GM08714 (cell line): ENCODE results near the gene EFNA2.

Experiments used
- H3K4me3 ChIP-seq: fragments of 200-500 bp; sonication (Bioruptor generic); 2 replicates; pipeline ENCODE4 v1.5.1; 2014; ENCODE audit warnings: mild to moderate bottlenecking, low read length, inconsistent platforms
- ZNF274 ChIP-seq: IDR thresholded peaks from 2 replicates; pipeline ENCODE4 v1.6.1; 2012; ENCODE audit warnings: mild to moderate bottlenecking, low read depth, low read length

Gene EFNA2

DNA sequence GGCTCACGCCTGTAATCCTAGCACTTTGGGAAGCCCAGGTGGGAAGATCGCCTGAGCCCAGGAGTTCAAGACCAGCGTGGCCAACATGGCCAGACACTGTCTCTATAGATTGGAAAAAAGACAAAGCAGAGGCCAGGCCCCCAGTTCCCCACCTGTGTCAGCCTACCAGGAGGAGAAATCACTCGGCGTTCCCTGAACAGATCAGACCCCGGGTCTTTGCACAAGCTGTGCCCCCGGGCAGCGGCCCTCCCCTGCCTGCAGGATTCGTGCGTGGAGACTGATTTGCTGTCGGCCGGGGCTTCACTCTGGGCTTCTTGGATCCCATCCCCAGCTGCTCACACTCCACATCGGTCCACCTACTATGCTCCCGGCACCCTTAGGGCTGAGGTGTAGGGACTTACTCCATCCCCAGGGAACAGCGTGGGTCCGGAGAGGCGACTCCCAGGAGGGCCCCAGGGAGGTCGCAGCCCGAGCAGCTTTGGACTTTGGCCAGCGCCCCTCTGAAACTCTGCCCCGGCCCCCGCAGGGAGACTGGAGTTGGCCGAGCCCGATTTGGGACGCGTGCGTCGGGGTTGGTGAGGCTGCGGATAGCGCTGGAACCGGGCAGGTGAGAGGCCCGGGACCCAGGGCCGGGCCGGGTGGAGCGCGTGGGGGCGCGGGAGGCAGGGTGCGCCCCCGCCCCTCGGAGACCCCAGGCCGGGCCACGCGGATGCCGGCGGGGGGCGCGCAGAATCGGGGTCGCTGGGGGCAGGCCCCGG lies 515 bp upstream of the EFNA2 start:
- H3K4me3 ChIP-seq = no peak overlapping the region
- TF ChIP-seq ZNF274 = no peak

DNA sequence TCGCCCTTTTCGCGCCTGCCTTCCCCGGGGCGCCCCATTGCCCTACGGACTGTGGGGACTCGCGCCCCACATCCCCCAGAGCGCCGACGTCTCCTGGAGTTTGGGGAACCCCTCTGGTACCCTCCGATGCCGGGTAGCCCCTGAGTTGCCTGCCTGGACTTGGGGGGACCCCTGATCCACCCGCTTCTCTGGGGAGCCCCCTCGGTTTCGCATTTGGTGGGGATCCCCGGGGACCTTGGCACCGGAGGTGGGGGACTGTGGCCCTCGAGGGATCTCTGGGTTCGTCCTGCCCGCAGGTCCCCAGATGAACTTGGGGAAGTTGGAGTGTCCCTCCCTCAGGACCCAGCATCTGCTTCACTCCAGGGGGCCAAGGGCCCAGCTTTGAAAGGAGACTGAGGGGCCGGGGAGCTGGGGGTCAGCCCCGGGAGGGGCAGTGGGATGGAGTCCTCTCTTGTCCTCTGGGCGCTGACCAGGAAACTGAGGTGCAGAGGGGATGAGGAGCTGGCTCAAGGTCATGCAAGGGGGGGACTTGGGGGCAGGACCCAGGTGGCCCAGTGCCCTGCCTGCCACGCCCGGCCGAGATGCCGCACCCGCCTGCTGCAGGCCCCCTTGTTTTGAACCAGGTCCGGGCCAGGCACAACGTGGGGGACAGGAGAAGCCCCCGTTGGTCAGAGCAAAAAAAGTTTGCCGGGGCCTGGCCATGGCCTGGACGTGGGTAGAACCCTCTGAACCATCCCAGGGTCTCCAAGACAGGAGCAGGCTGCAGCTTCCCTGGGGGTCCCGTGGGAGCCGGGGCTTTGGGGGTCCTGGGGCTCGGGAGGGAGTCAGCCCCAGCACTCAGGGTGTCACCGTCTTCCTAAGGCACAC lies 1.0 kb downstream of the EFNA2 start:
- H3K4me3 ChIP-seq = no peak overlapping the region
- no peak for TF ChIP-seq ZNF274

DNA sequence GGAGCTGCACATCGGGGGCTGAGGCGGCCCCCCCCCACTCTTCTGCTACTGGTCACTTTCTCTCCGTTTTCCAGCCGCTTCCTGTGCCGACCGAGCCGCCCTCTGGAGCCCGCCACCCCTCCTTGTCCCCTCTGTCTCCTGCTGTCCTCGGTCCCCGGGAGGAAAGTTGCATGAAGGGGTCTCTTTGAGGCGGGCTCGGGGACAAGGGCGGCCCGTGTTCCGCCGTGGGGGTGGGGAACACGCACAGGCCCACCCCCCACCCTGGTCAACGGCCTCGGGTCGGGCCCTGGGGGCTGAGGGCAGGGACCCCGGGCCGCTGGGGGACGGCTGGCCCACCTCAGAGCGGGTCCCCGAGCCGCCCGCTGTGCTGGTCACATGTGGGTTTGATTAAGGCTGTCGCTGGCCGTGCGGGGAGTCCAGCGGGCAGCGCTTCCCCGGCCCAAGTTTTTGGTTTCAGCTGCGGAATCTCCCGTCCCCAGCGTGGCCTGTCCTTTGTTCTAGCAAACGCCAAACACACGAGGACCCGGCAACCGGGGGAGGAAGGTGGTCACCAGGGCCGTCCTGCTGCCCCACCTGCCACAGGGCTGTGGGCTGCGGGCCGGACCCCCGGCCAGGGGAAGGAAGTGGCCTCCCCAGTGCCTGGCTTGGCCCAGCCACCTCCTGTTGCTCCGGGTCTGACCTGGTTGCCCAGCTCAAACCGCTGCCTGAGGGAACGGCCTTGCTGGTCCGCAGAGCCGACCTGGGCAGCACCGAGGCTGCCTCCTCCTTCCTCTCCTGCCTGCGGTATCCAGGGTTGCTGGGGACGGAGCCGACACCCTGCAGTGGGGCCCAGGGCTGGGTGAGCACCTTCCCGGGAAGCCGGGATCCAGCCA lies 1.9 kb downstream of the EFNA2 start:
- H3K4me3 ChIP-seq = no peak overlapping the region
- no peak for TF ChIP-seq ZNF274

DNA sequence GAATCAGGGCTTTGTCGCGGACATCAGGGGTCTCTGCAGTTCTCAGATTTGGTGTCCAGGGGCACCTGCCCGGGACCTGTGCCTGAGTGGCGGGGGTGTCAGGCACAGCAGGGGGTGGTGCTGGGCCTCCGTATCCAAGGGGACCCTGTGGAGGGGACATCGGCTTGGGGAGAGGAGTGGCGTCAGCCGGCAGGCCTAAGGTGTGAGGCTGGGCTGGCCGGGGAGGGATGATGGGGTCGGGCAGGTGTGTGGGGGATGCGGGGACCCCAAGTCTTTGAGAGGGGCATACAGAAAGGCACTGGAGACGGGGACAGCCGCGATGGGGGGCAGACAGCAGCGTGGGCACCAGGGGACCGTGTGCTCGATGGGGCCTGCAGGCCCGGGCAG lies 2.5 kb downstream of the EFNA2 start:
- TF ChIP-seq ZNF274 = no peak
- no peak overlapping the region for H3K4me3 ChIP-seq

DNA sequence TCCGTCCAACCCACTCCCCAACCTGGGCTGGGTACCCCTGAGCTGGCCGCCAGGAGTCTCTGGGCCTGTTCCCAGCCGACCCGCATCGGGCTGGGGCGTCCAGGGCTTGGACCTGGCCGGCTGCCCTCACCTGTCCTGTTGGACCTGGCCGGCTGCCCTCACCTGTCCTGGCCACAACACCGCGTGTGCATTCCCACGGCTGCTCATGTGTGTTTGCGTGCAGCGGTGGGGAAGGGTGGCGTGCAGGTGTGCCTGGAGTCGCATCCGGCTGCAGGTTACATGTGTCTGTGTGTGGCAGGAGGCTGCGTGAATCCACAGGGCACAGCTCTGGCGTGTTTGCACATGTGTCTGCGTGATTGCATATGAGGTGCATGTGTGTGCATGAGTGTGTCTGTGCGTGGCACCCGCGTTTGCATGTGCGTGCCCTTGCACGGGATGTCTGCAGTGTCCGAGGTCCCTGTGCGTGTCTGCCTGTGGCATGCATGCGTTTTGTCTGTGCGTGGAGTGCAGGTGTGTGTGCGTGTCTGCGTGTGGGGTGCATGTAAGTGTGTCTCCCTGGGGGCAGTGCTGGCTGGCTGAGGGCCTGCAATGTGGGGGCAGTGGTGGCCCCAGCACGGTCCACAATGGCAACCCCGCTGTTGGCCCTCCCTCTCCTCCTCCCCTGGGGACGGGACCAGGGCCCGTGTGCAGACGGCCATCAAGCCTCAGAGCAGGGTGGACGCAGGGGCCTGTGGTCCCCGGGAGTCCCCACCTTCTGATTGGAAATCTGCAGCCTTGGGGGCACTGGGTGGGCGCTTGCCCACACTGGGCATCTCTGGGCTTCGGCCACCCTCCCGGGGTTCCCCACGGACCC lies 3.4 kb downstream of the EFNA2 start:
- TF ChIP-seq ZNF274 = no peak
- no peak overlapping the region for H3K4me3 ChIP-seq

DNA sequence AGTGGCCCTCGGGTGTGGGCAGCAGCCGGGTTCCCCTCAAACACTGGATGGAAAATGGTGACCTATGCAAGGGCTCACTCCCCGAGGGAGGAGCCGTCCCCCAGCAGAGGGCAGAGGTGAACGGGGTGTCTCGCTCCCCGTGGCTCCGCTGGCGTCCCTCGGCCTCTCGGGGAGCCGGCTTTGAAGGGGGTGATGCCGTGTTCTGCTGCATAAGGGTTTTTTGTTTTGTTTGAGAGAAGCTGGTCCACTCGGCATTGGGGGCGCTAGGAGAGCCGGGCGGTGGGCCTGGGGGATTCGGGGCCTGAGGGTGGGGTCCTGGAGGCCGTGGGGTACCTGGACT lies 4.0 kb downstream of the EFNA2 start:
- TF ChIP-seq ZNF274 = no peak
- H3K4me3 ChIP-seq = no peak overlapping the region

DNA sequence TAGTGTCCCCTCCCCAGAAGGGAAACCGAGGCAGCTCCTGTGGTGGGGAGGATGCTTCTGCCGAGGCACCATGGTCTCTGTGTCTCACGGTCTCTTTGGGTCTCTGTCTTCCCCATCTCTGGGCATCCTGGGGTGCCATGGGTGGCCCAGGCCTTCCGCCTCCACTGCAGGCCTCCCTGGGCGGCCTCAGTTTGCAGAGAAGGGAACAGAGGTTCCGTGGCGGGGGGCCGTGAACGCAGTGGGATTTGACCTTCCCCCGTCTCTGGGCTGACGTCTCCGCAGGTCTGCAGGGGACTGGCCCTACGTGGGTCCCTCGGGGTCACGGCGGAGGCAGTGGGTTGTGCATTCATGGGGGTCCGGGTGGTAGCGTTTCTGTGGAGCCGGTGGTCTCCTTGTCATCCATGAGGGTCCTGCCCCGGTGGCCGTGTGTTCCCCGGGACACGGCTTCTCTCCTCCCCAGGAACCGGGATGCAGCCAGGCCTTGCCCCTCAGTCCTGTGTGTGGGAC lies 4.6 kb downstream of the EFNA2 start:
- no peak for TF ChIP-seq ZNF274

DNA sequence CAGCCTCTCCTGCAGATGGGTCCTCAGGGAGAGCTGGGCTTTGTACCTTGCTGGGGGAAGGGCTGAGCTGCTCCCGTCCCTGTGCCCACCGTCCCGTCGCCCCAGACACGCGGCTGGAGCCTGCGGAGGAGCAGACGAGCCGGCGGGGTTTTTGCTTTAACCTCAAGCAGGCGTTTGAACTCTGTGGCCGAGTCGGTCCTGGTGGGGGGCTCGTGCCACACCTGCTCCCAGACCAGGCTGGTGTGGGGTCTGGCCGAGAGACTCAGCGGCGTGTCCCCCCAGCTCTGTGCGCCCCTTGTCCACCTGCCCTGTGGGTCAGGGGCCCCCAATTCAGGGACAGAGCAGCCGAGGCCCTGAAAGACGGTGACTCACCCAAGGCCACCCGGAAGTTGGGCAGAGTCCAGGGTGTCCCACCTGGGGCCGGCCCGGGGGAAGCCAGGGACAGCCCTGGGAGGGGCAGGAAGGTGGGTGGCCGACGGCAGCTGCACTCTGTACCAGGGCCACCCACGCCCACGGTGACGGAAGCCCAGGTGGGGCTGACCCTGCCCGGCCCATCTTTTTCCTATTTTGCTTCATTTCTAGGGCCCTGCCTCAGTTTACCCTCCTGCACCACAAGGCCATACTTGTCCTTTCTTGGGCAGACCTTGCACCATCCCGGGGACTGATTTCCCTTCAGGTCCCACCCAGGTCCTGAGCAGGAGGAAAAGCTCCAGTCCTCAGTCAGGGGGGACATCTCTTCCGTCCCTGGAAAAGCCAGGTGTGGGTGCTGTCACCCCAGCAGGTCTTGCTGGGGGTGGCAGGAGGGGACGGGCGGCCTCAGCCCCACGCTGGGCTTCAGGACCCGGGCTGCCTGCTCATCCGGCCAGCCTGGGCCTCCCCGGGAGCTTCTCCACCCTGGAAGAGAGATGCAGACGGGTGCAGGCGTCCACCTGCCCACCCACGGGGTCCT lies 5.3 kb downstream of the EFNA2 start:
- no peak for TF ChIP-seq ZNF274
- no peak overlapping the region for H3K4me3 ChIP-seq

More for the DNA sequence above, 4.6 kb downstream of the EFNA2 start:
- H3K4me3 ChIP-seq = no peak overlapping the region

DNA sequence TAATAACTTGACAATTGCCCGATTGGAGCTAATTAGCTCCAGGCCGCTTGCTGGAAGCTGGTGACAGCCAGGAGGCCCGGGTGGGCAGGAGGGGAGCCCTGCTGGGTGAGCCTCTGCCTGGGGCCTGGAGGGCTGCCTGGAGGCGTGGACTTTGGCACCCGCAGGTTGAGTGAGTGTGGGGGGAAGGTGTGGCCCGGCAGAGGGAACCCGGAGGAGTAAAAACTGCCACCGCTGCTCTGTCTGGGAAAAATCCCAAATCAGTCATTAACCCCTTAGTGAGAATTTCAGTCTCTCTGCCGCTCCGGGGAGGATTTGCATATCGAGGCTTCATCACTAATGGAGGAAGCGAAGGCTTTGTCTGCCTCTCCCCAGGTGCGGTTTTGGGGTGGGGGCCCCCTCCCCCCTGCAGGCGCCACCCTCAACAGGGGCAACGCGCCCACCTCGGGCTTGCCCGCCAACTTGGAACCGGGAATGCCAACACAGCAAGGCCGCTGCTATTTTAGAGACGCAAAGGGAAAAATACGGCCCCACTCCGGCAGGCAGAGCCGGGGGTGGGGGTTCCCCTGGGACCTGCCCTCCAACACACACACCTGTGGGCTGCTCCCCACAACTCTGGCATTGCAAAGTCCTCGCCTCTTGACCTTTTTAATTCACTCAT lies 6.2 kb downstream of the EFNA2 start:
- no peak for TF ChIP-seq ZNF274
- no peak overlapping the region for H3K4me3 ChIP-seq

DNA sequence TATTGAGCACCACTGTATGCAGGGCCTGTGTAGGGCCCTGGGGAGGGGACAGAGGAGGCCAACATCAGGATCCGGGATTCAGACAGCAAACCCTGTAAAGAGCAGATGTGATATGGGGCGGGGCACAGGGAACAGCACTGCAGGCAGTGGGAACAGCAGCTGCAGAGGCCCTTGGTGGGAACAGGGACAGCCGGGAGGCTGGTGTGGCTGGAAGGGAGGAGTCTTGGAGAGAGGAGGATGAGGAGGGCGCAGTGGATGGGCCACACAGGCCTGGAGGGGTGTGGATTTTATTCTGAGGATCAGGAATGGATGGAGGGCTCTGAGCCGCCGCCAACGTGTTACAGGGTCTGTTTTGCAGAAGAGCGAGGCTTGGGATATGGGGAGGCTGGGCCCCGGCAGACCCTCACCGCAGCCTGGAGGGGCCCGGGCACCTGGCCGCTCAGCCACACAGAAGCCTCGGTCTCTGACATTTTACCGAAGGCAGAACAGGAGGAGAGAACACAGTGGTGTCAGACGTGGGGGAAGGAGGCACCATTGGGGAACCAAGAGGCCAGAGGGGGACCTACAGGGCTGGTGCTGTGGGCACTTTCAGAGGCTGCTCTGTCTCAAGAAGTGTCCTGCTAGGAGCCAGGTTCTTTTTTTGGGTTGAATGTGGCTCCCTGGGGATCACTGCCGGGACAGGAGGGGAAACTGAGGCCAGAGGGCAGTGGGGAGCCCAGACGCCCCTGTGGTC lies 6.9 kb downstream of the EFNA2 start:
- no peak for TF ChIP-seq ZNF274
- H3K4me3 ChIP-seq = no peak overlapping the region

DNA sequence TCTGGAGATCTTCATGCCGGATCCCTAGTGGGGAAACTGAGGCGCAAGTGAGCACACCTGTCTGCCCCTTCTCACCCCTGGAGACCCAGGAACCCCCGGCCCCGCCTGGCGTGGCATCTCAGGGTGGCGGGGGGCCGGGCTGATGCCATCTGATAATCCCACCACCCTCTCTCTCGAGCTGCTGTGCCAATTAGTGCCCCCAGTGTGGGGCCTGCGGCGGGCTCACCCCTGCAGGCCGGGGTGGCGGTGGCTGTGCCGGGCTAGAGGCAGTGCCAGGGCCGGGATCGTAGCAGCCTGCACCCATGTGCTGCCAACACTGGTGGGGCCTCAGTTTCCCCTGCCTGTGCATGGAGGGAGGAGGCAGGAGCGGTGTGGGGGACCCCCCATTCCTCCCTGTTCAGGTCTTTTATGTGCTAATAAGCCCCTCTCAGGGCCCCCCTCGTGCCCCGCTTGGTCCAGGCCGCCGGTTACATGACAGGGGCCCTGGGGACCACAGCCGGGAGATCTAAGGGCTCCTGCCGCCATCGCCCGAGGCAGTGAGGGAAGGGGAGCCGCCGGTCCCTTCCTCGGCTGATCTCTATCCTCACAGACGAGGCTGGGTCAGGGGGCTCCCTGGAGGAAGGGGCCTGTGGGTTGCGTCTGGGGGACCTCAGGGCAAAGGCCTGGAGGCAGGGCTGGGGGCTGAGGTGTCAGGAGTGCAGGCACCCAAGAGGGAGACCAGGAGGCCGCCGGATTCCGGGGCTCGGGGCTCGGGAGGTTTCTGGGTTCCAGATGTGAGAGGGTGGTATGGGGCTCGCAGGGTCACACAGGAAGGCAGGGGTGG lies 8.3 kb downstream of the EFNA2 start:
- no peak for TF ChIP-seq ZNF274
- no peak overlapping the region for H3K4me3 ChIP-seq
